ENCODE results near the gene LPGAT1.
A peak's percentile ranks its signal among the peaks of the same experiment; 100 is the strongest.

Gene LPGAT1

GRCh38 chr1:211753649-211754251 is 76.8 kb downstream of the LPGAT1 start:
- DNase-seq: no peak

- DNase-seq: no peak
Observed at GRCh38 chr1:211752951-211753486, 77.5 kb downstream of the LPGAT1 start.

- DNase-seq: no peak
Observed at GRCh38 chr1:211752317-211752716, 78.2 kb downstream of the LPGAT1 start.

GRCh38 chr1:211751438-211751837 is 79.1 kb downstream of the LPGAT1 start:
- no peak for DNase-seq

GRCh38 chr1:211750599-211750998 is 80.0 kb downstream of the LPGAT1 start:
- DNase-seq: no peak

GRCh38 chr1:211749251-211749650 is 81.3 kb downstream of the LPGAT1 start:
- no peak for DNase-seq

GRCh38 chr1:211748810-211749209 is 81.8 kb downstream of the LPGAT1 start:
- DNase-seq: no peak

- no peak for DNase-seq
Observed at GRCh38 chr1:211742889-211743529, 87.6 kb downstream of the LPGAT1 start.

GRCh38 chr1:211742272-211742671 is 88.3 kb downstream of the LPGAT1 start:
- DNase-seq: no peak

- peak; percentile 10 for DNase-seq
Observed at GRCh38 chr1:211741788-211742187, 88.8 kb downstream of the LPGAT1 start.

GRCh38 chr1:211741116-211741515 is 89.4 kb downstream of the LPGAT1 start:
- no peak for DNase-seq

GRCh38 chr1:211739671-211740411 is 90.7 kb downstream of the LPGAT1 start:
- no peak for DNase-seq

GRCh38 chr1:211738691-211739301 is 91.8 kb downstream of the LPGAT1 start:
- DNase-seq: no peak

GRCh38 chr1:211738096-211738690 is 92.4 kb downstream of the LPGAT1 start:
- DNase-seq: no peak

- no peak for DNase-seq
Observed at GRCh38 chr1:211737115-211738035, 93.2 kb downstream of the LPGAT1 start.

- DNase-seq: peak; percentile 26
Observed at GRCh38 chr1:211736351-211736915, 94.1 kb downstream of the LPGAT1 start.

GRCh38 chr1:211735208-211736170 is 95.1 kb downstream of the LPGAT1 start:
- DNase-seq: peak; percentile 78

GRCh38 chr1:211734791-211735190 is 95.8 kb downstream of the LPGAT1 start:
- no peak for DNase-seq

- no peak for DNase-seq
Observed at GRCh38 chr1:211734359-211734758, 96.2 kb downstream of the LPGAT1 start.

GRCh38 chr1:211732293-211732980 is 98.1 kb downstream of the LPGAT1 start:
- DNase-seq: no peak
